HG02885 (cell line): ENCODE data around the gene POLR2H.
"Not testable (repeated sequence)": the region's sequence is repeated elsewhere in the genome, so short reads cannot be mapped to it uniquely, and the experiment has no call there.

ENCODE experiments used
- ATAC-seq: cut with Tn5 transposase; IDR thresholded peaks from one replicate; pipeline ENCODE4 v1.9.1; 2021; ENCODE audit warnings: mild to moderate bottlenecking; ENCODE audit not compliant: unreplicated experiment, poor library complexity

POLR2H gene

DNA sequence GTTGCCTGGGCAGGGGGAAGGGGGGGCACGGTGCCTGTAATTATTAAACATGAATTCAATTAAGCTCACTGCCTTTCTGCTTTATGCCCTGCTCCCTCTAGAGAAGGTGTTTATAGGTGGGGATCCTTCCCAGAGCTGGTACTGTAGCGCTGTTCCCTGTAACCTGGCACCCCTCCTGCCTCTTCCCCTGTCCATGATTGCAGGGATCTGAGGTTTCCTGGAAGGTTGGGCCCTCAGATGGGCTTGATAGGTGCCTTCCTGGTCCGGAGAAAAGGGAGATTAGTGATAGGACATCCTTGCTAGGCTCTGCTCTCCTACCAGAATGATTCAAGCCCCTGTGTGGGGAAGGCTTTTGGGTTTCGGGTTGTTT is 26.2 kb upstream of the POLR2H start:
- no peak for ATAC-seq

DNA sequence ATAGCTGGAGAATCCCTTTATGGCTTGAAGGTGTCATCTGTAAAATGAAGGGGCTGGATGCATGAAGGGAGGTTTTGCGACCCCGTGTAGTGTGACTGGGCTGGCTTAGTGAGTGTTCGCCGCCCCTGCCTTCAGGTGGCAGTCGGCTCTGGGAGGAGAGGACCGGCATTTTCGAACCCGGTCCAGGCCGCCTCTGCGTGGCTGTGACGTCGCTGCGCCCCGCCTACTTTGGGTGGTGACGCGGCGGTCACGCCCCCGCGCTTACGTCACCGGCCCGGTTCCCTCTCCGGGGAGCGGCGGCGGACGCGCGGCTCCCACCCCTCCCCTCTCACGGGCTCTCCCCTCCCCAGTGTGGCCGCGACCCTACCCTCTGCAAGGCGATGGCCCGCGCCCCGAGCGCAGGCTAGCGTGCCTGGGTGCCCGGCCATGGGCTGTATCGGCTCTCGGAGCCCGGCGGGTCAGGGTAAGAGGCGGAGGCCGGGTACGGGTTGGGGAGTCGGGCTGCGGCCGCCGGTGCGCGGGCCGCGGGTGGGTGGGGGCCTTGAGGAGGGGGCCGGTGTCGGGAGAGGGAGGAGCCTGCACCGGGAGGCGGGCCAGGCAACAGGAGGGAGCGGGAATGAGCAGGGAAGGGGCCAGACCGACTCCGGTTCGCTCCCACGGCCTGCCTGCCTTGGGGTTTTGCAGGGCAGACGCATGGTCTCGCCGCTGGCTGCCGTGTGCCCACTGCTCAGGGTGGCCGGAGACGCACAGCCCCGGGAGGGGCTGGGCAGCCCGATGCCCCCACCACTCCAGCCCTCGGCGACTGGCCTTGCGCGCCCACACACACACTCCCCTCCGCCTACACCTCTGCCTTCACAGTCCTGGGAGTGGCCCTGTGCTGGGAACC is 25.6 kb upstream of the POLR2H start:
- ATAC-seq, result peak; percentile 80

DNA sequence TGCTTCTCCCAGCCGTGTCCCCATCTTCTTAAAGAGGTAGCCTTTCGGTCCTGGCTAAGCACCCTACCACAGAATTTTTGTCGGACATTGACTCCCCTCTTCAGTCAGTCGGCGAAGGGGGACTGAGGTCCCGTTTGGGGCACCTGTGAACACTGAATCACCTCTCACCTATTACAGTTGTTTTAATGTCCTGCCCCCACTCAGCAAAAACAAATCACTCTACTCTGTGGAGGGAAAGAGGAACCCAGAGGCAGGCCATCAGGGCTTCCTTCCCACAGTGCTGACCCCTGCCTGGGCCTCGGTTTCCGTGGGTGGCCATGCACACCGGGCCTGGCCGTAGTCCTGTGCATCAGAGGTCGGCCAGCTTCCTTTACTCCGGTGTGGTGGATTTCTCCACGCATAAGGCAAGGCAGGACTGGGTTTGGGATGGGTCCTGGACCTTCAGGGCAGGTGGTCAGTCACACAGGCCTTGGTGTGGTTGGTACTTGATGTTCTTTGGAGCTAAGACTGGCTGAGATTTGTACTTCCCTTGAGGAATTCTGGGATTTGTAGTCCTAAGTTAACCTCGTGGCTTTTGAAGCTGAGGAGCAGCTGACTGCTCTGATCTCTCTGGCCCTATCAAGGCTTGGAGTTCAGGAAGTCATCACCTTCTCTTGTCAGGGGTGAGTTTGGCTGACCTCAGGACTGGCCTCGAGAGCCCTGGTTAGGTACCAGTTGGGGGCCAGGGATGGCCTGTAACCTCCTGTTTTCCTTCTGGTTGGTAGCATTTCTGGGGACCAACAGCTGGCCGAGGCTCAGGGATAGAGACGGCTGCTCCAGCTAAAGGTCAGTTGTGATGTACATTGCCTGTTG is 24.7 kb upstream of the POLR2H start:
- ATAC-seq, result no peak

DNA sequence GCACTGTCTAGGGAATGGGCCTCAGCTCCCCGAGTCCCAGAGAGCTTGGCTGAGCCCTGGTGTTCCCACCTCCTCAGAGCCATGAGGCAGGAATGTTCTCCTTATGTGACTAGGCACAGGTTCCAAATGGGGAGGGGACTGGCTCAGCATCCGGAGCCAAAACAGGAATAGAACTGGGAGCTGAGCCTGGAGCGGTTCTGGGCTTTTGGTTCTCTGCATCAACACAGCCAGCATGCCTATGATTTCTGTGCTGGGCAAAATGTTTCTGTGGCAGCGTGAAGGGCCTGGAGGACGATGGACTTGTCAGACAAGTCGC is 24.2 kb upstream of the POLR2H start, which contains the start of gene FAM131A:
TSS of gene FAM131A (plus strand) at position 202 of the 316 bp plus-strand sequence. CDS start at position 233, 31 bp downstream.
- ATAC-seq, result no peak

DNA sequence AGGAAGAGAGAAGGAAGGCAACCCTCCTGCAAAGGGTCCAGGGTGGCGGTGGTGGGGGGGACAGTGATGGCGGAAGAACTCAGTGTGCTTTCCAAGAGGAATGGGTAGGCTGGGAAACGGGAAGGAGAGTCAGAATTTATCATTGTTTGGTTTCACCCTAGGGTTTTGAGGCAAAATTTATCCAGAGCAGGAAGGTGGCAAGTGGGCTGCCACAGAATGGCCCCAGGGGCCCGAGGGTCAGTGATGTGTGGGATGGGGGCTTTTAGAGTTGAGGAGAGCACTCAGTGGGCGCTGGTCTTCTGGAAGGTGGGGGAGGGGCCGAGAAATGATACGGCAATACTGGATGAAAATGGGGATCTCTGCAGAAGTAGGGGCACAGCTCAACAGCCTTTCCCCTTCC is 23.5 kb upstream of the POLR2H start:
- ATAC-seq, result no peak

DNA sequence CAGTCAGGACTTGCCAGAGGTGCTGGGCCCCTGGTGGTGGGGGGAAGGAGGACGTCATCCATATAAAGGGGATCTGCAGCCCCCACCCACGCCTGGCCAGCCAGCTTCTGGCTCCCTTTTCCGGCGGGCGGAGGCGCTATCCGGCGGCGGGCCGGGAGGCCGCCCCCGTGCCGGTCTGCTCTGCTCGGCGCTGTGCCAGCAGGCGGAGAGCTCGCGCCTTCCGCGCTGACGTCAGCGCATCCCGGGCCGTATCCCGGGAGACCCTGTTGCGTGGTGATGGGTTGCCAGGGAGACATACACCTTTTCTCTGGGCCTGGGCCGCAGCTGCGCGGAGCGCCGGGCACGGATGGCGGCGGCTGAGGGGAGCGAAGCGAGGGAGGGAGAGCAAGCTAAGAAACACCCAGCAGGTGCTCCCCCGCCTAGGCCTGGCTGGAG is 23.0 kb upstream of the POLR2H start:
- no peak for ATAC-seq

DNA sequence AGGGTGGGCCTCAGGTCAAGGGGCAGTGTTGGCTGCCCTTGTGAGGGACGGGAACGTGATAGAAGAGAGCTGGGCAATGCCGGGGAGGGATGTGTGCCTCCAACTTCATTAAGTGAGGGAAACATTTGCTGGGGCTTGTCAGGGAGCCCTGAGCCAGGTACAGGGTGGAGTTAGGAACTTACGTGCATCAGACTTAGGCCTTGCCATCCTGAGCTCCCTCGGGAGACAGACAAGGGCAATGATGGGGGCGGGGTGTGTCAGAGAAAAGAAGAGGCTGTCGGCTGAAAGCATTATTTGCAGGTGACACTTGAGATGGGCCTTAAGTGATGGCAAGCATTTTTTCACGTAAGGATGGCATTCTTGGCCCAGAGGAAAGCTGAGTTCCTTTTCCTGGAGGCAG is 22.5 kb upstream of the POLR2H start:
- ATAC-seq, result no peak

DNA sequence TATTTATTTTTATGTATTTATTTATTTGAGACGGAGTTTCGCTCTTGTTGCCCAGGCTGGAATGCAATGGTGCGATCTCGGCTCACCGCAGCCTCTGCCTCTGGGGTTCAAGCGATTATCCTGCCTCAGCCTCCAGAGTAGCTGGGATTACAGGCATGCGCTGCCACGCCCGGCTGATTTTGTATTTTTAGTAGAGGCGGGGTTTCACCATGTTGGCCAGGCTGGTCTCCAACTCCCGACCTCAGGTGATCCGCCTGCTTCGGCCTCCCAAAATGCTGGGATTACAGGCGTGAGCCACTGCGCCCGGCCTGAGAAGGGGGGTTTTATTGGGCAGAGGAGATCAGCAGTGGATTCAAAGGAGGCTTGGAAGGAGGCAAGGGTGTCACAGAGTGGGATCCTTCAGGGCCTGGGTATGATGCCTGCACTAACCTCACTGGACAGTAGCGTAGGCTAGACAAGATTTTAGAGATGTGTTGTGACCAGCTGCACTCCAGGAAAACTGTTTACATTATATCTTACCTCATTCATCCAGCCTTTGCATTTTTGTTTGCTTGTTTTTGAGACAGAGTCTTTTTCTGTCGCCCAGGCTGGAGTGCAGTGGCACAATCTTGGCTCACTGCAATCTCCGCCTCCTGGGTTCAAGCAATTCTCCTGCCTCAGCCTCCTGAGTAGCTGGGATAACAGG is 21.9 kb upstream of the POLR2H start:
- not testable (repeated sequence) for ATAC-seq

DNA sequence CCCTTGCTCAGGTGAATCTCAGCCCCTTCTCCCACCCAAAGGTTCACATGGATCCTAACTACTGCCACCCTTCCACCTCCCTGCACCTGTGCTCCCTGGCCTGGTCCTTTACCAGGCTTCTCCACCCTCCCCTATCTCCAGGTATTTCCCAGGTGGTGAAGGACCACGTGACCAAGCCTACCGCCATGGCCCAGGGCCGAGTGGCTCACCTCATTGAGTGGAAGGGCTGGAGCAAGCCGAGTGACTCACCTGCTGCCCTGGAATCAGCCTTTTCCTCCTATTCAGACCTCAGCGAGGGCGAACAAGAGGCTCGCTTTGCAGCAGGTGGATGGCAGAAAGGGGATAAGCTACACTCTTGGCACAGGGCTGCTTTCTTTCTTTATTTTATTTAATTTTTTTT is 19.6 kb upstream of the POLR2H start:
- no peak for ATAC-seq

DNA sequence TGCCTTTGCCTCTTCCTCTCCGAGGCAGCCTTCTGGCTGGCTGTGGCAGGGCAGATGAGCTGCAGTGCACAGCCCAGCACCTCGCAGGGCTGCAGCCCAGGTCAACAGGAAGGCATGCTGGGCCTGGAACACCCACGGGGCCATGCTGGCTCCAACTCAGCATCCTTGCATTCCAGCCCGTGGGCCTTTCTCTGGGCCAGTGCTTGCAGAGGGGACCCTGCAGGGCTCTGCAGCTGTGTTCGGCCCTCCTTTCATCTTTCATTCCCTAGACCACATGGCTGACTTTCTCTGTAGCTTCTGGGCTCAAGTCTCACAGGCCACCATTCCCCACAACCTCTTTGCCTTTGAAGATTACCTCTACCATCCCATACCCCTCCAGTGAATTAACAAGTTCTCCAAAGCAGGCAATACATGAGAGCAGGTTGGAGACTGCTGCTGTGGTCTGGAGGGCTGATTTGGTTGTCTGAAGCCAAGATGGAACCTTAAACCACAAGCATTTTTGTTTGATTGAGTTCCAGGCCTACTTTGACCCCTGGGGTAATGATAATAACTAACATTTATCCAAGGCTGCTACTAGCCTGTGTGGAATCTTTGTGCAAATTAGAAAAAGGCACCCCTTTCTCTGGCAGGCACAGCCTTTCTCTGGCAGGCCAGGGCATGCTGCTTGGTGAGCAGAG is 18.2 kb upstream of the POLR2H start:
- ATAC-seq, result no peak

DNA sequence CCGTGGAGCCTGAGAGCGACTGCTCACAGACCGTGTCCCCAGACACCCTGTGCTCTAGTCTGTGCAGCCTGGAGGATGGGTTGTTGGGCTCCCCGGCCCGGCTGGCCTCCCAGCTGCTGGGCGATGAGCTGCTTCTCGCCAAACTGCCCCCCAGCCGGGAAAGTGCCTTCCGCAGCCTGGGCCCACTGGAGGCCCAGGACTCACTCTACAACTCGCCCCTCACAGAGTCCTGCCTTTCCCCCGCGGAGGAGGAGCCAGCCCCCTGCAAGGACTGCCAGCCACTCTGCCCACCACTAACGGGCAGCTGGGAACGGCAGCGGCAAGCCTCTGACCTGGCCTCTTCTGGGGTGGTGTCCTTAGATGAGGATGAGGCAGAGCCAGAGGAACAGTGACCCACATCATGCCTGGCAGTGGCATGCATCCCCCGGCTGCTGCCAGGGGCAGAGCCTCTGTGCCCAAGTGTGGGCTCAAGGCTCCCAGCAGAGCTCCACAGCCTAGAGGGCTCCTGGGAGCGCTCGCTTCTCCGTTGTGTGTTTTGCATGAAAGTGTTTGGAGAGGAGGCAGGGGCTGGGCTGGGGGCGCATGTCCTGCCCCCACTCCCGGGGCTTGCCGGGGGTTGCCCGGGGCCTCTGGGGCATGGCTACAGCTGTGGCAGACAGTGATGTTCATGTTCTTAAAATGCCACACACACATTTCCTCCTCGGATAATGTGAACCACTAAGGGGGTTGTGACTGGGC is 16.8 kb upstream of the POLR2H start:
- ATAC-seq, result no peak

DNA sequence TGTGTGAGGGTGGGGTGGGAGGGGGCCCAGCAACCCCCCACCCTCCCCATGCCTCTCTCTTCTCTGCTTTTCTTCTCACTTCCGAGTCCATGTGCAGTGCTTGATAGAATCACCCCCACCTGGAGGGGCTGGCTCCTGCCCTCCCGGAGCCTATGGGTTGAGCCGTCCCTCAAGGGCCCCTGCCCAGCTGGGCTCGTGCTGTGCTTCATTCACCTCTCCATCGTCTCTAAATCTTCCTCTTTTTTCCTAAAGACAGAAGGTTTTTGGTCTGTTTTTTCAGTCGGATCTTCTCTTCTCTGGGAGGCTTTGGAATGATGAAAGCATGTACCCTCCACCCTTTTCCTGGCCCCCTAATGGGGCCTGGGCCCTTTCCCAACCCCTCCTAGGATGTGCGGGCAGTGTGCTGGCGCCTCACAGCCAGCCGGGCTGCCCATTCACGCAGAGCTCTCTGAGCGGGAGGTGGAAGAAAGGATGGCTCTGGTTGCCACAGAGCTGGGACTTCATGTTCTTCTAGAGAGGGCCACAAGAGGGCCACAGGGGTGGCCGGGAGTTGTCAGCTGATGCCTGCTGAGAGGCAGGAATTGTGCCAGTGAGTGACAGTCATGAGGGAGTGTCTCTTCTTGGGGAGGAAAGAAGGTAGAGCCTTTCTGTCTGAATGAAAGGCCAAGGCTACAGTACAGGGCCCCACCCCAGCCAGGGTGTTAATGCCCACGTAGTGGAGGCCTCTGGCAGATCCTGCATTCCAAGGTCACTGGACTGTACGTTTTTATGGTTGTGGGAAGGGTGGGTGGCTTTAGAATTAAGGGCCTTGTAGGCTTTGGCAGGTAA is 16.0 kb upstream of the POLR2H start:
- no peak for ATAC-seq

DNA sequence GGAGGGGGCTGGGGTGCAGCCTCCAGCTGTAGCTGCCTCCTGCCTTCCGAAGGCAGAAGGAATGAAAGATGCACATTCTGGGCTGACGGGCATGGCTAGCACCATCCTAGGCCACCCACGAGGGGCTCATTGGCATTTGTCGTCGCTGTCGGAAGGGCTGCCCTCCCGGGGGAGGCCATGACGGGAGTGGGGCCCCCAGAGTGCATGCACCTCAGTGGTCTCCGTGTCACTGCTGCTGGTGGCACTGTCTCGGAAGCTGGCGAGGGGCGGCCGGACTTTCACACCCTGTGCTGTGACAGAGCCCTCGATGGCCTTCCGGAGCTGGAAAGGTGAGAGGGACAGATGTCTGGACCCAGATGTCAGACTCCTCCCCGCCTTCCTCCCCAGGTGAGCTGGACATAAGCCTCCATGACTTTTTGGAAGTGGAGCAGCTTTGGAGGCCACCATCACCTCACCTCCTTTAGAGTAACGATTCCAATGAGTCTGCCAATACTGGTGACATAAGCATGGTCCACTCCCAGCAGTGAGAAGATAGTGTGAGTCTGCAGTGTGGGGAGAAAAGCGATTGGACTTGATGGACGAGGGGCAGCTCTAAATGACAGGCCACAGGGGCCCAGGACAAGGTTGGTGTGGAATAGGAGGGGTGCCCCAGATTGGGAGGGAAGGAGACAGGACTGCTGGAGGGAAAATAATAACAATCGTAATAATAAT is 14.9 kb upstream of the POLR2H start:
- no peak for ATAC-seq

DNA sequence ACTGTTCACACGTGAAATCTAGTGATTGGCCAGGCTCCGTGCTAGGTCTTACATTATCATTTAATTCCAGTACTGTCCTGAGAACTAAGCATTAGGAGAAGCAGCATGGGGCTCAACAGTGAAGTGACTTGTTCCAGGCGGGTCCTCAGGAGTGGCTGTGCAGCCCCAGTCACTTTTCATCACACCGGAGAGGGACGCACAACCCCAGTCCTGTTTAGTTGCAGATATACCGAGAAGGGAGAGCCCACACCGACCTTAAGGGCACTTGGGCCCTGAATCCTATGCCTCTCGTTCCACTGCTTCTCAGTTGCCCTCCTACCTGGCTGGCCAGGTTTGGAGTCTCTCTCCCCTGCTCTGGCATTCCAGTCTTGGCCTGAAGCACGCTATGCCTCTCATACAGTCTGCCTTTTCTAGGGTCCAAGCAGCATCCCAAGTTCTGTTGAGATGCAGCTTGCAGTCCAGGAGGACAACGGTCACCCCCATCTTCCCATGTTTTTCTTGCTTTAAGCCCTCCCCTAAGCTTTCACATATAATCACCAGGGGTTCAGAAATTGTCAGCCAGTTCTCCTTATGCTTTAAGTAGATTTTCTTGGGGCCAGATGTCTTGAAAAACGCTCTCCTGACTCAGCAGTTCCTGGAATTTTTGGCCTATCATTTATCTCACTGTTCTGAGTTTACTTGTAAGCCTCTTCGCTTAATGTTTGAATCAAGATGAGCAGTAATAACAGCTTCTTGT is 14.0 kb upstream of the POLR2H start:
- no peak for ATAC-seq

DNA sequence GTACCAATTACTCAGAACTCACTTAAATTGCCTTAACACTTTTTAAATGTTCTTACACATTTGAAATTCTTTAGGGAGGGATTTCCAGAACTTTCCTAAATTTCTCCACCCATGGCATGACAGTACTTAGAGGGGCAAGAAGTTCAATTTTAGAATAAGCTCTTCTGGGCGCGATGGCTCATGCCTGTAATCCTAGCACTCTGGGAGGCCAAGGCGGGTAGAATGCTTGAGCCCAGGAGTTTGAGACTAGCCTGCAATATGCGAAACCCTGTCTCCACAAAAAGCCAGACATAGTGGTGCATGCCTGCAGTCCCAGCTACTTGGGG is 13.5 kb upstream of the POLR2H start:
- no peak for ATAC-seq

DNA sequence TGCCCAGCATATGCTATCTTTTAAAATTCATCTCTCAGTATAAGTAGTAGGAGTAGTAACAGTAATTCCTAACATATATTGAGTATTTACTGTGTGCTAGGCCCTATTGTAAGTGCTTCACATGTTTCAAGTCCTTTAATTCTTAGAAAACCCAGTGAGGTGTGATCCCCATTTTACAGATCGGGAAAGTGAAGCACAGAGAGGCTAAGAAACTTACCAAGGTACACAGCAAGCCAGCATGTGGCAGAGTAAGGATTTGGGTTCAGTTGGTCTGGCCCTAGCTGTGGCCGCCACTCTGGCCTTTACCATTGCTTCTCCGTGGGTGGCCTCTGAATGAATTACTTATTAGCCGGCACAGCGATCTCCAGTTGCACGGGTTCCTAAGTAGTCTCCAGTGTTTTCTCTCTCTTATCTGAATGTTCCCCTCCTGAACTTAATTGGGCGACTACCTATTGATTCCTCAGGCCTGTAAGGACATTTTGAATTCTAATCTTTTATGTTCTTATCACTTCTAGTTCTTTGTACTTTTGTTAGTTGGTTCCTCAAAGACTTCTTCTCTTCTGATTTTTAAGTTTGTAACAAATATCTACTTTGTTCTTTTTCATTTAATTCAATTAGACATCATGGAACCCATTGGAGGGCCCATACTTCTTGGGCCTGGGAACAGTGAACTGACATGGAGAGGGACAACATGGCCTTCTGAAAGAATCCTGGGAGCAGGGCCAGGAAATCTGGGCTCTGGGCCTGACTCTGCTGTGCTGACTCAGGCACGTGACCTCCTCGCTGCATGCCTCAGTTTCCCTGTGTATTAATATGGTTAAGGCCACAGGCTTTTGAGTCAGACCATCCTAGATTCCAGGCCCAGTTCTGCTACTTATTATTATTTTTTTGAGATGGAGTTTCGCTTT is 11.7 kb upstream of the POLR2H start:
- no peak for ATAC-seq

DNA sequence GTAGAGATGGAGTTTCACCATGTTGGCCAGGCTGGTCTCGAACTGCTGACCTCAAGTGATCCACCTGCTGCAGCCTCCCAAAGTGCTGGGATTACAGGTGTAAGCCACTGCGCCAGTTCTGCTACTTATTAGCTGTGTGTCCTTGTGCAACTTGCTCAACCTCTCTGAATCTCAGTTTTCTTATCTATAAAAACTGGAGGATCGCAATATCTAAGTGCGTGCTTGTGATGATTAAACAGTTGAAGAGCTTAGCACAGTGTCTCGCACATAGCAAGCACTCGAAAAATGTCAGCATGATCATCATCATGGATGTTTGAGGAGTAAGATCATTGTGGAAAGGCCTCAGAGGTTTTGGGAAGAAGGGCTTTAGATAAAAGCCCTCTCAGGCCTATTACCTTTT is 10.9 kb upstream of the POLR2H start:
- ATAC-seq, result no peak
